Measurements from ENCODE around the gene DTNBP1.
A peak's percentile ranks its signal among the peaks of the same experiment; 100 is the strongest.

DTNBP1 gene

GRCh38 chr6:15662326-15663129, at the start of gene DTNBP1:
TSS of gene DTNBP1 (minus strand) at chr6:15663028. CDS start at chr6:15662869, 159 bp downstream.
- Histone ChIP-seq H3K27ac (ENCODE audit: low read depth, low read length) (no peak within 1 kb of the TSS), H3K36me3 (ENCODE audit: control insufficient read depth, insufficient read depth, low read length) (no peaks in the 10 kb centered on the region), H3K4me1 (ENCODE audit: control insufficient read depth, insufficient read depth, low read length) (peaks cover 12% of the 10 kb centered on the region; the same call in 1 of the 2 replicates), H3K9ac (ENCODE audit: low read length) (peak within 1 kb of the TSS; percentile 70), H3K9me3 (ENCODE audit: control insufficient read depth, insufficient read depth, low read depth, low read length) (no peaks in the 10 kb centered on the region), H3K4me3 (ENCODE audit: low read depth, low read length) (peak within 1 kb of the TSS; percentile 76), H3K27me3 (ENCODE audit: control insufficient read depth, insufficient read depth, low read length) (peaks cover 22% of the 10 kb centered on the region)

- Histone ChIP-seq H3K27me3 (ENCODE audit: control insufficient read depth, insufficient read depth, low read length) (no peaks in the 10 kb centered on the region), H3K9me3 (ENCODE audit: control insufficient read depth, insufficient read depth, low read depth, low read length) (no peaks in the 10 kb centered on the region), H3K9ac (ENCODE audit: low read length) (no peak overlapping the region), H3K4me1 (ENCODE audit: control insufficient read depth, insufficient read depth, low read length) (no peaks in the 10 kb centered on the region), H3K27ac (ENCODE audit: low read depth, low read length) (no peak overlapping the region), H3K4me3 (ENCODE audit: low read depth, low read length) (no peak overlapping the region), H3K36me3 (ENCODE audit: control insufficient read depth, insufficient read depth, low read length) (no peaks in the 10 kb centered on the region)
Measured at GRCh38 chr6:15709651-15710269, 46.9 kb upstream of the DTNBP1 start.

GRCh38 chr6:15708231-15708630, 45.4 kb upstream of the DTNBP1 start:
- Histone ChIP-seq H3K9me3 (ENCODE audit: control insufficient read depth, insufficient read depth, low read depth, low read length) (peaks cover 4% of the 10 kb centered on the region; the same call in 1 of the 2 replicates), H3K4me3 (ENCODE audit: low read depth, low read length) (no peak overlapping the region), H3K9ac (ENCODE audit: low read length) (no peak overlapping the region), H3K27ac (ENCODE audit: low read depth, low read length) (no peak overlapping the region), H3K27me3 (ENCODE audit: control insufficient read depth, insufficient read depth, low read length) (no peaks in the 10 kb centered on the region), H3K4me1 (ENCODE audit: control insufficient read depth, insufficient read depth, low read length) (no peaks in the 10 kb centered on the region), H3K36me3 (ENCODE audit: control insufficient read depth, insufficient read depth, low read length) (no peaks in the 10 kb centered on the region)

- H3K4me1 ChIP-seq (ENCODE audit: control insufficient read depth, insufficient read depth, low read length): no peaks in the 10 kb centered on the region
Measured at GRCh38 chr6:15705981-15706380, 43.2 kb upstream of the DTNBP1 start.

GRCh38 chr6:15698471-15698870, 35.6 kb upstream of the DTNBP1 start:
- Histone ChIP-seq H3K27me3 (ENCODE audit: control insufficient read depth, insufficient read depth, low read length) (no peaks in the 10 kb centered on the region), H3K9me3 (ENCODE audit: control insufficient read depth, insufficient read depth, low read depth, low read length) (no peaks in the 10 kb centered on the region; the same call in 1 of the 2 replicates), H3K4me1 (ENCODE audit: control insufficient read depth, insufficient read depth, low read length) (no peaks in the 10 kb centered on the region), H3K9ac (ENCODE audit: low read length) (no peak overlapping the region), H3K4me3 (ENCODE audit: low read depth, low read length) (no peak overlapping the region), H3K27ac (ENCODE audit: low read depth, low read length) (no peak overlapping the region), H3K36me3 (ENCODE audit: control insufficient read depth, insufficient read depth, low read length) (no peaks in the 10 kb centered on the region)

More at GRCh38 chr6:15705981-15706380, 43.2 kb upstream of the DTNBP1 start:
- no peaks in the 10 kb centered on the region for H3K27me3 ChIP-seq (ENCODE audit: control insufficient read depth, insufficient read depth, low read length)
- no peaks in the 10 kb centered on the region for H3K36me3 ChIP-seq (ENCODE audit: control insufficient read depth, insufficient read depth, low read length)
- H3K9me3 ChIP-seq (ENCODE audit: control insufficient read depth, insufficient read depth, low read depth, low read length): peaks cover 4% of the 10 kb centered on the region; the same call in 1 of the 2 replicates
- H3K4me3 ChIP-seq (ENCODE audit: low read depth, low read length): no peak overlapping the region
- no peak overlapping the region for H3K27ac ChIP-seq (ENCODE audit: low read depth, low read length)
- H3K9ac ChIP-seq (ENCODE audit: low read length): no peak overlapping the region

GRCh38 chr6:15697895-15698294, 35.1 kb upstream of the DTNBP1 start:
- no peaks in the 10 kb centered on the region for H3K4me1 ChIP-seq (ENCODE audit: control insufficient read depth, insufficient read depth, low read length)
- H3K9ac ChIP-seq (ENCODE audit: low read length): no peak overlapping the region
- H3K27me3 ChIP-seq (ENCODE audit: control insufficient read depth, insufficient read depth, low read length): no peaks in the 10 kb centered on the region
- no peak overlapping the region for H3K4me3 ChIP-seq (ENCODE audit: low read depth, low read length)
- no peaks in the 10 kb centered on the region for H3K9me3 ChIP-seq (ENCODE audit: control insufficient read depth, insufficient read depth, low read depth, low read length)
- no peaks in the 10 kb centered on the region for H3K36me3 ChIP-seq (ENCODE audit: control insufficient read depth, insufficient read depth, low read length)
- no peak overlapping the region for H3K27ac ChIP-seq (ENCODE audit: low read depth, low read length)

- Histone ChIP-seq H3K36me3 (ENCODE audit: control insufficient read depth, insufficient read depth, low read length) (no peaks in the 10 kb centered on the region), H3K9ac (ENCODE audit: low read length) (no peak overlapping the region), H3K4me3 (ENCODE audit: low read depth, low read length) (no peak overlapping the region), H3K27ac (ENCODE audit: low read depth, low read length) (no peak overlapping the region), H3K27me3 (ENCODE audit: control insufficient read depth, insufficient read depth, low read length) (no peaks in the 10 kb centered on the region), H3K9me3 (ENCODE audit: control insufficient read depth, insufficient read depth, low read depth, low read length) (no peaks in the 10 kb centered on the region), H3K4me1 (ENCODE audit: control insufficient read depth, insufficient read depth, low read length) (no peaks in the 10 kb centered on the region; the same call in 1 of the 2 replicates)
Measured at GRCh38 chr6:15691250-15691869, 28.5 kb upstream of the DTNBP1 start.

- Histone ChIP-seq H3K36me3 (ENCODE audit: control insufficient read depth, insufficient read depth, low read length) (no peaks in the 10 kb centered on the region), H3K27ac (ENCODE audit: low read depth, low read length) (no peak overlapping the region), H3K27me3 (ENCODE audit: control insufficient read depth, insufficient read depth, low read length) (no peaks in the 10 kb centered on the region), H3K9ac (ENCODE audit: low read length) (no peak overlapping the region), H3K4me1 (ENCODE audit: control insufficient read depth, insufficient read depth, low read length) (no peaks in the 10 kb centered on the region; the same call in 1 of the 2 replicates), H3K4me3 (ENCODE audit: low read depth, low read length) (no peak overlapping the region), H3K9me3 (ENCODE audit: control insufficient read depth, insufficient read depth, low read depth, low read length) (no peaks in the 10 kb centered on the region)
Measured at GRCh38 chr6:15690510-15690909, 27.7 kb upstream of the DTNBP1 start.

GRCh38 chr6:15689586-15690482, 27.0 kb upstream of the DTNBP1 start:
- no peaks in the 10 kb centered on the region for H3K9me3 ChIP-seq (ENCODE audit: control insufficient read depth, insufficient read depth, low read depth, low read length)
- no peak overlapping the region for H3K4me3 ChIP-seq (ENCODE audit: low read depth, low read length)
- H3K9ac ChIP-seq (ENCODE audit: low read length): no peak overlapping the region
- peaks cover 2% of the 10 kb centered on the region for H3K4me1 ChIP-seq (ENCODE audit: control insufficient read depth, insufficient read depth, low read length)
- no peak overlapping the region for H3K27ac ChIP-seq (ENCODE audit: low read depth, low read length)
- H3K27me3 ChIP-seq (ENCODE audit: control insufficient read depth, insufficient read depth, low read length): no peaks in the 10 kb centered on the region
- H3K36me3 ChIP-seq (ENCODE audit: control insufficient read depth, insufficient read depth, low read length): no peaks in the 10 kb centered on the region

- peaks cover 8% of the 10 kb centered on the region for H3K9me3 ChIP-seq (ENCODE audit: control insufficient read depth, insufficient read depth, low read depth, low read length)
Measured at GRCh38 chr6:15685619-15686018, 22.8 kb upstream of the DTNBP1 start.

More at GRCh38 chr6:15685619-15686018, 22.8 kb upstream of the DTNBP1 start:
- peaks cover 6% of the 10 kb centered on the region for H3K4me1 ChIP-seq (ENCODE audit: control insufficient read depth, insufficient read depth, low read length)
- no peaks in the 10 kb centered on the region for H3K36me3 ChIP-seq (ENCODE audit: control insufficient read depth, insufficient read depth, low read length)
- H3K27me3 ChIP-seq (ENCODE audit: control insufficient read depth, insufficient read depth, low read length): no peaks in the 10 kb centered on the region
- no peak overlapping the region for H3K4me3 ChIP-seq (ENCODE audit: low read depth, low read length)
- no peak overlapping the region for H3K9ac ChIP-seq (ENCODE audit: low read length)
- H3K27ac ChIP-seq (ENCODE audit: low read depth, low read length): no peak overlapping the region
